HG02623 (cell line): ENCODE data around the gene MORN1.

ENCODE experiments used
- ATAC-seq: cut with Tn5 transposase; IDR thresholded peaks from one replicate; pipeline ENCODE4 v1.9.1; 2021; ENCODE audit warnings: moderate library complexity; ENCODE audit not compliant: unreplicated experiment

The MORN1 gene

DNA sequence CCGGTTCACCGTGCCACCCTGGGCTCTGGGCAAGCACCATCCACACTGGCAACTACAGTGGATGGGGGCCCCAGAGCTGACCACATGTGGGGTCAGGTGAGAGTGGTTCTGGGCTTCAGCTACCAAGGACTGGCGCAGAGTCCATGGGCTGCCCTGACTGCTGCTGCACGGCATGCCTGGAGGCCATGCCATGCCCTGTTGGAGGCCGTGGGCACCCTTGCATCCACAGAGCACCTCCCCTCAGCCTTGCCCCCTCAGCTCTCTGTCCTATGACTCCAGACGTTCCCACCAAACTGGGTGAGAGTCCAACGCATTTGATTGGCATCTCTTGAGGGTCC, 15.5 kb downstream of the MORN1 start:
- no peak for ATAC-seq

DNA sequence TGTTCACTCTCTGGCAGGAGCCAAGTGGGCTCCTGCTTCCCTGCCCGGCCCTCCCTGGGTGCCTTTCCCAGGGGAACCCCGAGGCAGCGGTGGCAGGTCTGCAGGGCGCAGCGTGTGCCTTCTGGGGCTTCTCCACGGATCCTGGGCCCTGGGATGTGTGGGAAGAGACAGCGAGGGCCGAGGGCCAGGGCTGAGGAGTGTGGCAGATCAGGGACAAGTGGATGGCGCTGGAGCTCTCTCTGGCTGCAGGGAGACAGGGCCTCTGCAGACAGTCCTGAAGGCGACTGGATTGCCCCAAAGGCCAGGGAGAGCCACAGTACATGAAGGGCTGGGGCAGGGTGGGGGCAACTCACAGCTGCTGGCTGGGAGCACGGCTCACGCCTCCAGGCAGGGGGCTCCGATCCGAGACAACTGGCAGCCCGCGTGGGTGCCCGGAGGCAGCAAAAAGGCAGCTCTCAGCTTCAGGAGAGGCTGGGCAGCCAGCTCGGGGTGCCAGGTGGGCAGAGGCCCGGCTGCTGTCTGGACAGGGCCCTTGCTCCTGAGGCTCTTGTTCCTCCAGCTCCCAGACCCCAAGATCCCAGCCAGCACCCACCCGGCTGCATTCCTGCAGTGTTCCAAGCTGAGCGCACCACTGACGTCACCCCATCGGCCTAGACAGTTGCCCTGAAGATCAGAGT, 16.0 kb downstream of the MORN1 start:
- ATAC-seq = no peak

GRCh38 chr1:2374252-2375155, 16.9 kb downstream of the MORN1 start:
- no peak for ATAC-seq

GRCh38 chr1:2373551-2374251, 17.7 kb downstream of the MORN1 start:
- ATAC-seq = no peak

- ATAC-seq = no peak
Measured at GRCh38 chr1:2372551-2373490, 18.5 kb downstream of the MORN1 start.

DNA sequence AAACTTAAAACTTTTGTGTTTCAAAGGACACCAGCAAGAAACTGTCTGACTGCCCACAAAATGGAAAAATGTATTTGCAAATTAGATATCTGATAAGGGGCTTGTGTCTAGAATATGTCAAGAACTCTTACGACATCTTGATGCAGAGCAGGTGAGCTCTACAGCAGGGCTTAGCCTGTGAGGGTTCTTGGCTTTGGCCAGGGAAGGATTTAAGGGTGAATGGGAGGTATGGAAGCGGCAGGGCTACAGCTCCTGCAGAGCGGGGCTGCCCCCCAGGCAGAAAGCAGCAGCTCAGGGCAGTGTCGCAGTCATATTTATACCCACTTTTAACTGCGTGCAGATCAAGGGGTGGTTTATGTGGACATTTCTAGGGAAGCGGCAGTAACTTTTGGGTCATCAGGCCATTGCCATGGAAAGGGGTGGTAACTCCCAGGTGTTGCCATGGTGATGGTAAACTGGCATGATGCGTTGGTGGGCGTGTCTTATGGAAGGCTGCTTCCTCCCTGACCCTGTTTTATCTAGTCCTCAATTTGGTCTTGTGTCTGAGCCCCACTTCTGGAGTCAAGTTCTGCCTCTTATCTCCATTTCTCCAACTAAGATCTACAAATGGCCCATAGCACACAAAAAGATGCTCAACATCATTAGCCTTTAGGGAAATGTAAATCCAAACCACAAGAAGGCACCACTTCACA, 23.2 kb downstream of the MORN1 start:
- no peak for ATAC-seq

- ATAC-seq = no peak
Measured at GRCh38 chr1:2363847-2364513, 27.4 kb downstream of the MORN1 start.

- ATAC-seq = no peak
Measured at GRCh38 chr1:2360588-2361364, 30.6 kb downstream of the MORN1 start.

- no peak for ATAC-seq
Measured at GRCh38 chr1:2358651-2359640, 32.4 kb downstream of the MORN1 start.

- ATAC-seq = no peak
Measured at GRCh38 chr1:2358072-2358471, 33.3 kb downstream of the MORN1 start.

GRCh38 chr1:2356911-2357845, 34.2 kb downstream of the MORN1 start:
- no peak for ATAC-seq

DNA sequence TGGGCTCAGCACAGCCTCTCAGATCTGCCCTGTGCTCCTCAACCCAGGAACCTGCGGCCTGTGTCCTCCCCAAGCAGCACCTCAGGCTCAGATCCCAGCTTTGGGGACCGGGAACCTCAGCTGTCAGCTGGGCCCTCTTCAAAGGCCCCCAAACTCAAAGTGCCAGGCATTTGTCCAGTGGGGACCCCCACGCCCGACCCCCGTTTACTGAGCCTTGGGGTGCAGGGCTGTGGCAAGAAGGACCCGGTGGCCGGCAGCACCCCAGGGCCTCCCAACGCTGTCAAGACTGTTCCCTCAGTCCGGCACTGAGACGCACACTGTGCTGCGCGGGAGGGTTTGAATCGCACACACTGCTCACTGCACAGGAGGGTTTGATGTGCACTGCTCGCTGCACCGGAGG, 35.0 kb downstream of the MORN1 start:
- no peak for ATAC-seq

DNA sequence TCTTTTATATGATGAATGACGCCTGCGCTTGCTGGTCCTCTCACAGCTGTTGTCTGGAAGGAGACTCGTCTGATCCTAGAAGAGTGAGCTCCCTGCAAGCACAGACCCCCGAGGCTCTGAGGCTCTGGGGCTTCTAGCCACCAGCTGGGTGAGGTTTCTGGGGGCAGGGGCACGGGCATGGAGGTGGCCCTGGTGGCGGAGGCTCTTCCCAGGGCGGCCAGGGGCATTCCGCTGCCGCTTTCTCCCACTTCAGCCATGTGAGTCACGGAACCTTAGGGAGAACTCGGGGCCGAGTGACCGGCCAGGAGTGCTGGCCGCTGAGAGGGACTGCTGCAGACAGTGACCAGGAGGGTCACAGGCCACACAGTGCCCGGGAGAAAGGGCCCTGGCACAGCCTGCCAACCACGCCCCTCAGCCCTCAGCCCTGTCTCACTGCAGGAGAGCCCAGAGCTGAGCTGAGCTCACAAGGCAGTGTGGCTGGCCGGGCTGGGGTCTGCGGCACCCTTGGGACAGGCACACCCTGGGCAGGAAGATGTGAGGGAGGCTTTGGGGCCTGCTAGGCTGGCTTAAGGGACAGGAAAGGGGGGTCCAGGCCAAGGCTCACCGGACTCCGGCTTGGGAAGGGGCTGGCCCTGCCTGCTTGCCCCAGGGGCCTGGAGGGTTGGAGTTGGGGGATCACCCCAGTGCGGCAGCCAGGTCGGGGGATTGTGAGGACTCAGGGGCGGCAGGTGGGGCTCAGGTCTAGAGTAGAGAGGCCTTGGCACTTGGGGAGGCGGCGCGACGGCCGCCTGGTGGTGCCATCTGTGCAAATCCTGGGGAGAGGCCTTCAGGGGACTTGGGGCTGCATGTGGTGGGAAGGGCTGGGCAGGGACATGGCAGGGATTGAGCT, 35.7 kb downstream of the MORN1 start:
- ATAC-seq = no peak

DNA sequence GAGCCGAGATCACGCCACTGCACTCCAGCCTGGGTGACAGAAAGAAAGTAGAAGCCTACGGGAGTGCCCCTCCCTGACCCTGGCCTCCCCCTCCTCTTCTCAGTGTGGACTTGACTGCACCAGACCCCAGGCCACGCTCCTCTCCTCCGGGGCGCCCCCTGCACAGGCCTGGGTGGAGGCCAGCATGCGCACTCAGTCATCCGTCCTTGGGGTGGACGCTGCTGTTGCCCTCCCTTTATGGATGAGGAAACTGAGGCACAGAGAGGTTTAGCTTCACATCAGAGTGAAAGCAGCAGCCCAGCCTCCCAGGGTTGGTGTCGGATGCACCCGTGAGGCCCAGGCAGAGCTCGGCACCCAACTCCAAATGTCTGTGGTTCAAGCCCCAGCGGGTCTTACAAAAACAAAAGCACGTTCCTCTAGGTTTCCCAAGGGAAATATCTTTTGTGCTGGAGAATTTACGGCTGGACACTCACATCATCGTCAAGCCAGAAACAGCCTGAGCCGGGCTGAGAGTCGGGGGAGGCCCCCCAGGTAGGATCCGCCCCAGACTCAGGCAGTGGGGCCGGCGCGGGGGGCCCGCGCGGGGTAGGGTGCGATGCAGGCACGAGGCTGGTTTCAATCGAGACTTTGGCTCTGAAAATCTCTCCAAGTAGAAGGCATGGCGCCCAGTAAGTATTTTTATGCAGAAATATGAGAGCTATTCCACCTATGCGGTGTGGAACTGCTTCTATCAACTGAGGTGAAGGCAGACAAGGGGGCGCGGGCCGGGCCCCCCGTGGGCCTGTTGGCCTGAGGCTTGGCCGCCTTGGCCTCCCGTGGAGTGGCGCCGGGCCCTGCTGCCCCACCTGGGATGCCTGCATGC, 36.6 kb downstream of the MORN1 start:
- ATAC-seq = no peak
